H9 (cell line): ENCODE results near the gene IGF2BP2. TPM values are rescaled to one million over a fixed set of nuclear protein-coding genes. Genes with fewer than 3 reads are reported as not detected.

Experiments
- DNase-seq: peaks from one replicate; pipeline ENCODE4 v3.0.0-alpha.2; 2017
- H2AFZ ChIP-seq: one replicate; pipeline ENCODE4 v1.6.1; 2013; ENCODE audit warnings: mild to moderate bottlenecking, low read length, control low read depth, moderate library complexity
- H2AK5ac ChIP-seq: 2 replicates; pipeline ENCODE4 v1.6.1; 2013; ENCODE audit warnings: low read length, control low read depth, mixed read lengths; ENCODE audit not compliant: insufficient read length
- H2BK120ac ChIP-seq: one replicate; pipeline ENCODE4 v1.6.1; 2013; ENCODE audit warnings: low read depth, mild to moderate bottlenecking, low read length, control low read depth, inconsistent platforms; ENCODE audit not compliant: poor library complexity, severe bottlenecking
- H2BK12ac ChIP-seq: 2 replicates; pipeline ENCODE4 v1.6.1; 2013; ENCODE audit warnings: low read length, control low read depth, mixed read lengths, low read depth; ENCODE audit not compliant: insufficient read length
- H2BK15ac ChIP-seq: 2 replicates; pipeline ENCODE4 v1.6.1; 2013; ENCODE audit warnings: low read depth, low read length, control low read depth
- H2BK20ac ChIP-seq: one replicate; pipeline ENCODE4 v1.6.1; 2013; ENCODE audit warnings: low read depth, mild to moderate bottlenecking, low read length, control low read depth, inconsistent platforms; ENCODE audit not compliant: poor library complexity, severe bottlenecking
- H2BK5ac ChIP-seq: 2 replicates; pipeline ENCODE4 v1.6.1; 2013; ENCODE audit warnings: low read length, control low read depth, mixed read lengths; ENCODE audit not compliant: insufficient read length
- H3K14ac ChIP-seq: 2 replicates; pipeline ENCODE4 v1.6.1; 2013; ENCODE audit warnings: low read length, control low read depth; ENCODE audit not compliant: insufficient read depth
- H3K18ac ChIP-seq: 2 replicates; pipeline ENCODE4 v1.6.1; 2013; ENCODE audit warnings: low read depth, mild to moderate bottlenecking, mixed read lengths, low read length, control low read depth; ENCODE audit not compliant: insufficient read length
- H3K23ac ChIP-seq: 2 replicates; pipeline ENCODE4 v1.6.1; 2013; ENCODE audit warnings: low read length, control low read depth, mixed read lengths, low read depth; ENCODE audit not compliant: insufficient read length
- H3K23me2 ChIP-seq: 2 replicates; pipeline ENCODE4 v1.6.1; 2013; ENCODE audit warnings: low read depth, mild to moderate bottlenecking, mixed read lengths, low read length, control low read depth; ENCODE audit not compliant: insufficient read length, poor library complexity, severe bottlenecking
- H3K27ac ChIP-seq: 2 replicates; pipeline ENCODE4 v1.5.1; 2013; ENCODE audit warnings: low read length, control low read depth, mixed read lengths, low read depth; ENCODE audit not compliant: insufficient read length
- H3K27me3 ChIP-seq: 2 replicates; pipeline ENCODE4 v1.6.1; 2013; ENCODE audit warnings: low read length, control low read depth, inconsistent platforms; ENCODE audit not compliant: insufficient read depth
- H3K4ac ChIP-seq: 2 replicates; pipeline ENCODE4 v1.6.1; 2013; ENCODE audit warnings: low read depth, mild to moderate bottlenecking, control low read depth, inconsistent platforms, low read length, moderate library complexity
- H3K4me1 ChIP-seq: 2 replicates; pipeline ENCODE4 v1.6.1; 2013; ENCODE audit warnings: low read length, control low read depth, inconsistent platforms; ENCODE audit not compliant: insufficient read depth
- H3K4me2 ChIP-seq: 2 replicates; pipeline ENCODE4 v1.6.1; 2013; ENCODE audit warnings: low read length, control low read depth, mixed read lengths; ENCODE audit not compliant: insufficient read length, insufficient read depth
- H3K56ac ChIP-seq: 2 replicates; pipeline ENCODE4 v1.6.1; 2013; ENCODE audit warnings: low read depth, mild to moderate bottlenecking, mixed read lengths, low read length, control low read depth; ENCODE audit not compliant: insufficient read length
- H3K79me1 ChIP-seq: 2 replicates; pipeline ENCODE4 v1.6.1; 2013; ENCODE audit warnings: low read depth, mild to moderate bottlenecking, moderate library complexity, low read length, control low read depth, inconsistent platforms; ENCODE audit not compliant: insufficient read depth, poor library complexity, severe bottlenecking
- H3K79me2 ChIP-seq: 2 replicates; pipeline ENCODE4 v1.6.1; 2013; ENCODE audit warnings: low read length, control low read depth, inconsistent platforms; ENCODE audit not compliant: insufficient read depth
- H3K9ac ChIP-seq: 2 replicates; pipeline ENCODE4 v1.6.1; 2013; ENCODE audit warnings: low read length, control low read depth, mixed read lengths; ENCODE audit not compliant: insufficient read length; ENCODE audit errors: extremely low read depth
- H3K9me3 ChIP-seq: one replicate; pipeline ENCODE4 v1.6.1; 2013; ENCODE audit warnings: low read depth, low read length, inconsistent platforms; ENCODE audit not compliant: control insufficient read depth
- H3T11ph ChIP-seq: one replicate; pipeline ENCODE4 v1.6.1; 2013; ENCODE audit warnings: mild to moderate bottlenecking, low read length, control low read depth, inconsistent platforms
- H4K20me1 ChIP-seq: one replicate; pipeline ENCODE4 v1.6.1; 2013; ENCODE audit not compliant: control insufficient read depth, insufficient read length, insufficient read depth
- H4K5ac ChIP-seq: 2 replicates; pipeline ENCODE4 v1.6.1; 2013; ENCODE audit warnings: low read depth, mild to moderate bottlenecking, mixed read lengths, low read length, control low read depth; ENCODE audit not compliant: insufficient read length
- H4K8ac ChIP-seq: replicated peaks from 2 replicates; pipeline ENCODE4 v1.6.1; 2013; ENCODE audit warnings: low read length, control low read depth, mixed read lengths, low read depth; ENCODE audit not compliant: insufficient read length
- H4K91ac ChIP-seq: 2 replicates; pipeline ENCODE4 v1.6.1; 2013; ENCODE audit warnings: low read depth, mild to moderate bottlenecking, moderate library complexity, mixed read lengths, low read length, control low read depth; ENCODE audit not compliant: insufficient read length
- H3K27ac Mint-ChIP-seq, 3 experiments: 2 replicates in 2 of 3; 3 replicates in 1 of 3; pipeline ENCODE4 v1.8.0; 2020 to 2021; ENCODE audit warnings: mixed read lengths in 3 of 3, mild to moderate bottlenecking in 1 of 3, moderate library complexity in 1 of 3
- H3K27me3 Mint-ChIP-seq: 2 replicates; pipeline ENCODE4 v1.8.0; 2021; ENCODE audit warnings: low read depth, mild to moderate bottlenecking, moderate library complexity, mixed read lengths
- H3K36me3 Mint-ChIP-seq, 3 experiments: 2 replicates in 2 of 3; 3 replicates in 1 of 3; pipeline ENCODE4 v1.8.0; 2020 to 2021; ENCODE audit warnings: low read depth in 3 of 3, mixed read lengths in 3 of 3; ENCODE audit not compliant: insufficient read depth in 1 of 3
- H3K4me1 Mint-ChIP-seq, 2 experiments: 2 replicates each; pipeline ENCODE4 v1.8.0; 2020; ENCODE audit warnings: mixed read lengths in 2 of 2
- H3K4me3 Mint-ChIP-seq, 2 experiments: 2 replicates in 1 of 2; 3 replicates in 1 of 2; pipeline ENCODE4 v1.8.0; 2020 to 2021; ENCODE audit warnings: mild to moderate bottlenecking in 2 of 2, mixed read lengths in 2 of 2, moderate library complexity in 1 of 2
- H3K9me3 Mint-ChIP-seq, 2 experiments: 2 replicates in 1 of 2; 3 replicates in 1 of 2; pipeline ENCODE4 v1.8.0; 2020; ENCODE audit warnings: mild to moderate bottlenecking in 2 of 2, mixed read lengths in 2 of 2, moderate library complexity in 1 of 2
- WGBS: extraction: QIAGEN DNeasy Blood & Tissue Kit; methylation state at CpG from one replicate; pipeline ENCODE4 v1.1.7; 2013; ENCODE audit warnings: missing lambda C conversion rate, low lambda C conversion rate, mixed read lengths; ENCODE audit not compliant: insufficient read length; ENCODE audit errors: extremely low coverage; 5-methylcytosine and 5-hydroxymethylcytosine counted together
- total RNA-seq: library from RNA; stranded (reverse); gene quantifications from 2 replicates; pipeline ENCODE4 v1.2.1, GENCODE V29; 2021
- TF ChIP-seq, protein P1 (sequence below): fragments of 200-600 bp; sonication (generic); conservative IDR thresholded peaks from 3 replicates; pipeline ENCODE4 v1.8.0; 2021; ENCODE audit warnings: antibody characterized with exemption, mild to moderate bottlenecking

IGF2BP2 gene
- total RNA-seq, 1 experiment from 2014 or later: 130 TPM

DNA sequence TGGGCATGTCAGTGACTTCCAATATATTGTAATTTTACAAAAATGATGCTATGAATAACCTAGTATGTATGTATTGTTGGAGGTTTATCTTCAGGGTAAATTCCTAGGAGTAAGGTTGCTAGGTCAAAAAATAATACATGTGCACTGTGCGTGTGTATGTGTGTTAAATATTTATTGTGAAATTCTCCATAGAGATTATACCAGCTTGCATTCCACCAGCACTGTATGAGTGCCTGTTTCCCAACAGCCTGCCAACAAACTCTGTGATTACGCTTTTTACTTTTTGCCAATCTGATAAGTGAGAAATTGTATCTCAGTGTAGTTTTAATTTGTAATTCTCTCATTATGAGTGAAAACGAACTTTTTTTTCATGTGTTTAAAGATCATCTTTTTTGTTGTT, 12.6 kb upstream of the IGF2BP2 start:
- H2AFZ ChIP-seq: no peak overlapping the region
- no peak overlapping the region for H2BK20ac ChIP-seq
- H2BK5ac ChIP-seq: no peak overlapping the region
- no peak overlapping the region for H2BK15ac ChIP-seq
- no peaks in the 10 kb centered on the region for H3K27me3 ChIP-seq
- no peak overlapping the region for H3K4me2 ChIP-seq
- H4K20me1 ChIP-seq: no peaks in the 10 kb centered on the region
- Mint-ChIP-seq H3K36me3 (peaks cover 0 to 4% (median 0%) of the 10 kb centered on the region in 3 experiments; a peak in 2 of 7 replicates), H3K27ac (no peak overlapping the region), H3K9me3 (peaks cover 6 to 8% of the 10 kb centered on the region in 2 experiments; a peak in 3 of 5 replicates), H3K4me1 (no peaks in the 10 kb centered on the region), H3K27me3 (no peaks in the 10 kb centered on the region; the same call in none of the 2 replicates), H3K4me3 (no peak overlapping the region)
- H3K4ac ChIP-seq: no peak overlapping the region
- no peaks in the 10 kb centered on the region for H3K79me2 ChIP-seq
- no peaks in the 10 kb centered on the region for H3K23me2 ChIP-seq
- no peak overlapping the region for H2BK120ac ChIP-seq
- no peak overlapping the region for H3T11ph ChIP-seq
- H2AK5ac ChIP-seq: no peak overlapping the region
- H3K9ac ChIP-seq: no peak overlapping the region
- no peak overlapping the region for H2BK12ac ChIP-seq
- DNase-seq: no peak
- no peak overlapping the region for H3K23ac ChIP-seq
- H4K8ac ChIP-seq: no peak overlapping the region
- H4K91ac ChIP-seq: no peak overlapping the region
- H3K14ac ChIP-seq: no peak overlapping the region
- TF ChIP-seq, protein P1, sequence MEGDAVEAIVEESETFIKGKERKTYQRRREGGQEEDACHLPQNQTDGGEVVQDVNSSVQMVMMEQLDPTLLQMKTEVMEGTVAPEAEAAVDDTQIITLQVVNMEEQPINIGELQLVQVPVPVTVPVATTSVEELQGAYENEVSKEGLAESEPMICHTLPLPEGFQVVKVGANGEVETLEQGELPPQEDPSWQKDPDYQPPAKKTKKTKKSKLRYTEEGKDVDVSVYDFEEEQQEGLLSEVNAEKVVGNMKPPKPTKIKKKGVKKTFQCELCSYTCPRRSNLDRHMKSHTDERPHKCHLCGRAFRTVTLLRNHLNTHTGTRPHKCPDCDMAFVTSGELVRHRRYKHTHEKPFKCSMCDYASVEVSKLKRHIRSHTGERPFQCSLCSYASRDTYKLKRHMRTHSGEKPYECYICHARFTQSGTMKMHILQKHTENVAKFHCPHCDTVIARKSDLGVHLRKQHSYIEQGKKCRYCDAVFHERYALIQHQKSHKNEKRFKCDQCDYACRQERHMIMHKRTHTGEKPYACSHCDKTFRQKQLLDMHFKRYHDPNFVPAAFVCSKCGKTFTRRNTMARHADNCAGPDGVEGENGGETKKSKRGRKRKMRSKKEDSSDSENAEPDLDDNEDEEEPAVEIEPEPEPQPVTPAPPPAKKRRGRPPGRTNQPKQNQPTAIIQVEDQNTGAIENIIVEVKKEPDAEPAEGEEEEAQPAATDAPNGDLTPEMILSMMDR: no peak
- no peaks in the 10 kb centered on the region for H3K9me3 ChIP-seq
- H3K27ac ChIP-seq: no peak overlapping the region
- H3K79me1 ChIP-seq: no peaks in the 10 kb centered on the region
- no peak overlapping the region for H3K18ac ChIP-seq
- no CpG with 5 or more reads among the region's 3 CpGs for WGBS
- no peak overlapping the region for H3K56ac ChIP-seq
- no peaks in the 10 kb centered on the region for H3K4me1 ChIP-seq
- no peak overlapping the region for H4K5ac ChIP-seq
